GM23338 (cell line): ENCODE data around the gene ARMC7. TPM values are rescaled to one million over a fixed set of nuclear protein-coding genes. Genes with fewer than 3 reads are reported as not detected.

Experiments
- polyA plus RNA-seq: library from polyadenylated mRNA; unstranded; fragments of >200 nt; fragmentation: Nextera tagmentation; extraction: Ambion mirVana; gene quantifications from 2 replicates; pipeline ENCODE4 v1.2.1, GENCODE V29; 2016
- small RNA-seq: library from RNA; depleted of rRNA; stranded (forward); fragments of <200 nt; gene quantifications from one replicate; pipeline ENCODE3, GENCODE V24; 2014; ENCODE audit warnings: low replicate concordance
- total RNA-seq: library from RNA; depleted of rRNA; stranded (reverse); fragments of >200 nt; shearing (Covaris generic); gene quantifications from 2 replicates; pipeline ENCODE4 v1.2.3, GENCODE V29; 2014; rRNA removed

The ARMC7 gene
- total and polyA plus RNA-seq, 2 experiments from 2014 or later = 5.6 to 8.4 TPM

Small RNAs within 50 kb of the gene (small RNA-seq; reads per million reads assigned to genes)
- not detected for gene AC111186.1
- not detected for gene RF00019

Other genes starting within 250 kb of the ARMC7 start
- 33.1 and 34.5 TPM in 2 replicates for gene FDXR, start 237.0 kb upstream of the ARMC7 start, total RNA-seq
- 19.9 and 21.7 TPM in 2 replicates for gene FDXR, start 237.0 kb upstream of the ARMC7 start, polyA plus RNA-seq
- 0.73 and 1.6 TPM in 2 replicates for gene FADS6, start 216.3 kb upstream of the ARMC7 start, total RNA-seq
- 0.35 and 0.42 TPM in 2 replicates for gene FADS6, start 216.3 kb upstream of the ARMC7 start, polyA plus RNA-seq
- 1.7 and 3.5 TPM in 2 replicates for gene USH1G, start 186.7 kb upstream of the ARMC7 start, total RNA-seq
- 0.28 and 0.34 TPM in 2 replicates for gene USH1G, start 186.7 kb upstream of the ARMC7 start, polyA plus RNA-seq
- not detected in 2 replicates for gene OTOP2, start 185.7 kb upstream of the ARMC7 start, total RNA-seq
- gene OTOP2, start 185.7 kb upstream of the ARMC7 start, polyA plus RNA-seq = not detected in 2 replicates
- gene OTOP3, start 174.1 kb upstream of the ARMC7 start, total RNA-seq = not detected in 2 replicates
- gene OTOP3, start 174.1 kb upstream of the ARMC7 start, polyA plus RNA-seq = not detected in 2 replicates
- 6.3 and 8.7 TPM in 2 replicates for gene HID1, start 137.2 kb upstream of the ARMC7 start, total RNA-seq
- gene HID1, start 137.2 kb upstream of the ARMC7 start, polyA plus RNA-seq = 9.0 and 10.9 TPM in 2 replicates
- gene CDR2L, start 122.3 kb upstream of the ARMC7 start, total RNA-seq = 34.4 and 35.8 TPM in 2 replicates
- gene CDR2L, start 122.3 kb upstream of the ARMC7 start, polyA plus RNA-seq = 17.7 and 18.3 TPM in 2 replicates
- 38.0 and 48.5 TPM in 2 replicates for gene MRPL58, start 97.3 kb upstream of the ARMC7 start, total RNA-seq
- 66.7 and 68.0 TPM in 2 replicates for gene MRPL58, start 97.3 kb upstream of the ARMC7 start, polyA plus RNA-seq
- gene ATP5PD, start 63.0 kb upstream of the ARMC7 start, total RNA-seq = 240 and 244 TPM in 2 replicates
- gene ATP5PD, start 63.0 kb upstream of the ARMC7 start, polyA plus RNA-seq = 1,144 and 1,234 TPM in 2 replicates
- 24.3 and 30.0 TPM in 2 replicates for gene KCTD2, start 62.7 kb upstream of the ARMC7 start, total RNA-seq
- gene KCTD2, start 62.7 kb upstream of the ARMC7 start, polyA plus RNA-seq = 7.4 and 8.1 TPM in 2 replicates
- 30.1 and 40.0 TPM in 2 replicates for gene SLC16A5, start 22.0 kb upstream of the ARMC7 start, total RNA-seq
- gene SLC16A5, start 22.0 kb upstream of the ARMC7 start, polyA plus RNA-seq = 5.0 and 7.3 TPM in 2 replicates
- 91.7 and 122 TPM in 2 replicates for gene NT5C, start 21.8 kb downstream of the ARMC7 start, total RNA-seq
- gene NT5C, start 21.8 kb downstream of the ARMC7 start, polyA plus RNA-seq = 120 and 134 TPM in 2 replicates
- gene JPT1, start 44.5 kb downstream of the ARMC7 start, total RNA-seq = 249 and 278 TPM in 2 replicates
- gene JPT1, start 44.5 kb downstream of the ARMC7 start, polyA plus RNA-seq = 903 and 929 TPM in 2 replicates
- 133 and 139 TPM in 2 replicates for gene SUMO2, start 73.0 kb downstream of the ARMC7 start, total RNA-seq
- 784 and 890 TPM in 2 replicates for gene SUMO2, start 73.0 kb downstream of the ARMC7 start, polyA plus RNA-seq
- gene NUP85, start 95.7 kb downstream of the ARMC7 start, total RNA-seq = 57.2 and 59.4 TPM in 2 replicates
- 114 and 116 TPM in 2 replicates for gene NUP85, start 95.7 kb downstream of the ARMC7 start, polyA plus RNA-seq
- 29.4 and 54.3 TPM in 2 replicates for gene GGA3, start 151.6 kb downstream of the ARMC7 start, total RNA-seq
- 20.8 and 22.5 TPM in 2 replicates for gene GGA3, start 151.6 kb downstream of the ARMC7 start, polyA plus RNA-seq
- 60.6 and 72.8 TPM in 2 replicates for gene MRPS7, start 151.9 kb downstream of the ARMC7 start, total RNA-seq
- 104 and 114 TPM in 2 replicates for gene MRPS7, start 151.9 kb downstream of the ARMC7 start, polyA plus RNA-seq
- 15.5 and 15.9 TPM in 2 replicates for gene MIF4GD, start 161.3 kb downstream of the ARMC7 start, total RNA-seq
- 9.4 and 11.3 TPM in 2 replicates for gene MIF4GD, start 161.3 kb downstream of the ARMC7 start, polyA plus RNA-seq
- 16.3 and 22.4 TPM in 2 replicates for gene SLC25A19, start 179.5 kb downstream of the ARMC7 start, total RNA-seq
- 17.9 and 19.4 TPM in 2 replicates for gene SLC25A19, start 179.5 kb downstream of the ARMC7 start, polyA plus RNA-seq